ENCODE data around the gene DGKG.
A peak's percentile ranks its signal among the peaks of the same experiment; 100 is the strongest.

The DGKG gene

GRCh38 chr3:186361762-186362536 is at the start of gene DGKG:
Gene DGKG (minus strand): TSS chr3:186362234. CDS start chr3:186320459, 41,775 bp downstream.
- TF ChIP-seq CTCF (IDR thresholded peaks at IDR 0.05; ENCODE audit: low read depth, low read length, missing control alignments), result no peak
- DNase-seq (ENCODE audit: low read depth), result no peak
- H3K4me3 ChIP-seq (ENCODE audit: low read depth, low read length), result peak within 1 kb of the TSS; percentile 8

DNA sequence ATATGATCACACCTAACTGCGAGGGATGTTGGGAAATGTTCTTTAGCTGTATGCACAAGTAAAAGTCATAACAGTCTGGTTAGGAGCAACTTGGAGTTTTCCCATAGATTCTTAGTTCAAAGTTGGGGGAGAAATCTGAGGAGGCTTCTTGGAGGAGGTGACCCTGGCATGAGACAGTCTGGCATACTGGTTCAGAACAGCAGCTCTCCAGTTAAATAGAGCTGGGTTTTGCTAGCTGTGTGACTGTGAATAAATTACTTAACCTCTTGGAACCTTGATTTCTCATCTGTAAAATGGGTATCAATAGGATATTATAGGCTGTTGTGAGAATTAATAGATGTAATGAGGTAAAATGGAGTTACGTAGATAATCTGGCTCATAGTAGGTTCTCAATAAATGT is 49.1 kb upstream of the DGKG start:
- no peak for TF ChIP-seq CTCF (IDR thresholded peaks at IDR 0.05; ENCODE audit: low read depth, low read length, missing control alignments)
- no peak overlapping the region for H3K4me3 ChIP-seq (ENCODE audit: low read depth, low read length)
- DNase-seq (ENCODE audit: low read depth), result no peak

DNA sequence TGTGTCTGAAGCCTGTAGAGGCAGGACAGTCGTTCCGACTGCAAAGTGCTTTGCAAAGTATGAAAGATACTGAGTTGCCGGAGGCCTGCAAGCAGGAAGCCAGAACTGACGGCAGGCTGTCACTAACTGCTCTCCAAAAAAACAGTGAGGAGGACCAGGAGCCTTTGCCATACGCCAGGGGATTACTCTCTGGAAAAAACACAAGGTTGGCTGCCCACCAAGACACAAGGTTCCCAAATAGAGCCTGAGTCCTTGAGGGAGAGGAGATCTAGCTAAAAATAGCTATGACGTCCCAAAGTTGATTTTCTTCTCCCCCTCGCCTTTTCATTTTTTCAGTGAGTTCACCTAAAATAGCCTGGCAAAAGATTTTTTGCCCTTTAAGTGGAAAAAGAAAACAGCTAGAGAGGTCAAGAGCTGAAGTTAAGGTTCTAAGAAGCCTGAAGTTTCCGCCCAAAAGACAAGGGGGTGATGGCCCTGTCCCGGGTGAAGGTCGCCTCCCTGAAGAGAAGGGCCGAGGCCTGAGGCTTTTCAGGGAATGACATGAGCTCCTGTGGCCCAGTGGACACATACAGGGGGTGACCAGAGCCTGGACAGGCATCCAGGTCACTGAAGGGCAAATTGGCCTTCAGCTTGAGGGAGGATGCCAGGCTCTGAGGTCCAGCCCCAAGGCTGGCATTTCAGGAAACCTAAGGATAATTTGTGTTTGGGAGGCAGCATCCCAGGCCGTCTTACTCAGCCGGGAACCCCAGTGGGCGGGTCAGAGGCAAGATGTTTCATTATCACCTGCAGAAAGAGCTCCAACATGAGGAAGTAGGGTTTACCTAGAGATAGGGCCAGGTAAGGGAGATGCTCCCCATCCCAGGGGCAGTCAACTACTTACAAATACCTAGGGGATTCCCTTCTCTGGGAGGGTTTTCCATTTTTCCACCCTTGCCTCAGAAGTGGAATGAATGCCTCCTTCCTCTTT is 44.9 kb upstream of the DGKG start:
- no peak for DNase-seq (ENCODE audit: low read depth)
- no peak overlapping the region for H3K4me3 ChIP-seq (ENCODE audit: low read depth, low read length)
- no peak for TF ChIP-seq CTCF (IDR thresholded peaks at IDR 0.05; ENCODE audit: low read depth, low read length, missing control alignments)

- no peak overlapping the region for H3K4me3 ChIP-seq (ENCODE audit: low read depth, low read length)
- no peak for TF ChIP-seq CTCF (IDR thresholded peaks at IDR 0.05; ENCODE audit: low read depth, low read length, missing control alignments)
- no peak for DNase-seq (ENCODE audit: low read depth)
Measured at GRCh38 chr3:186401556-186401955, 39.5 kb upstream of the DGKG start.

GRCh38 chr3:186400662-186401061 is 38.6 kb upstream of the DGKG start:
- no peak for DNase-seq (ENCODE audit: low read depth)
- TF ChIP-seq CTCF (IDR thresholded peaks at IDR 0.05; ENCODE audit: low read depth, low read length, missing control alignments), result no peak
- no peak overlapping the region for H3K4me3 ChIP-seq (ENCODE audit: low read depth, low read length)

DNA sequence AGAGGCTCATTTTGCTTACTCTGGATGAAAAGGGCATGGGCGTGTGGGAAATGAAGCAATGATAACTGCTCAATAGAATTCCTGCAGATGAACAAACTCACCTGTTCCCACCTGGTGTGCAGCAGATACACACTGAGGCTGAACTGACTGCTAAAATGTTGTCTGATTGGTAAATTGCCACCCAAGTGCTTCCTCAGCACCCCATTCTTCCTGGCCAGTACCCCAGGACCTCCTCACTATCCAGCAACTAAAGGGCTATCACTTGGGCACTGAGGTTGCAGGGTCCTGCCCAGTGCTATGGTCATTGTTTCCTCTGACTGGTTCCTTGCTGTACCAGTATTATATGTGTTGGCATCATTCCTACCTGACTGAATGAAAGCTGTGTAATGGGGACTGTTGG is 38.0 kb upstream of the DGKG start:
- no peak for TF ChIP-seq CTCF (IDR thresholded peaks at IDR 0.05; ENCODE audit: low read depth, low read length, missing control alignments)
- DNase-seq (ENCODE audit: low read depth), result no peak
- no peak overlapping the region for H3K4me3 ChIP-seq (ENCODE audit: low read depth, low read length)
